Endometrial microvascular endothelial cells (primary cell): ENCODE results near the gene RPS27L. TPM values are rescaled to one million over a fixed set of nuclear protein-coding genes. Genes with fewer than 3 reads are reported as not detected.

Source experiments
- in situ Hi-C: cut with HindIII; loops from 2 replicates; pipeline ENCODE4 v1.10.0; 2017; ENCODE audit warnings: low sequenced_read_pairs, low pct_unique_long_range_greater_than_20kb; ENCODE audit errors: inconsistent ontology term
- total RNA-seq: library from RNA; depleted of rRNA; stranded (reverse); fragments of >200 nt; gene quantifications from one replicate; pipeline ENCODE4 v1.2.3, GENCODE V29; 2015; ENCODE audit errors: inconsistent ontology term

The RPS27L gene
- total RNA-seq: 184 TPM

DNA sequence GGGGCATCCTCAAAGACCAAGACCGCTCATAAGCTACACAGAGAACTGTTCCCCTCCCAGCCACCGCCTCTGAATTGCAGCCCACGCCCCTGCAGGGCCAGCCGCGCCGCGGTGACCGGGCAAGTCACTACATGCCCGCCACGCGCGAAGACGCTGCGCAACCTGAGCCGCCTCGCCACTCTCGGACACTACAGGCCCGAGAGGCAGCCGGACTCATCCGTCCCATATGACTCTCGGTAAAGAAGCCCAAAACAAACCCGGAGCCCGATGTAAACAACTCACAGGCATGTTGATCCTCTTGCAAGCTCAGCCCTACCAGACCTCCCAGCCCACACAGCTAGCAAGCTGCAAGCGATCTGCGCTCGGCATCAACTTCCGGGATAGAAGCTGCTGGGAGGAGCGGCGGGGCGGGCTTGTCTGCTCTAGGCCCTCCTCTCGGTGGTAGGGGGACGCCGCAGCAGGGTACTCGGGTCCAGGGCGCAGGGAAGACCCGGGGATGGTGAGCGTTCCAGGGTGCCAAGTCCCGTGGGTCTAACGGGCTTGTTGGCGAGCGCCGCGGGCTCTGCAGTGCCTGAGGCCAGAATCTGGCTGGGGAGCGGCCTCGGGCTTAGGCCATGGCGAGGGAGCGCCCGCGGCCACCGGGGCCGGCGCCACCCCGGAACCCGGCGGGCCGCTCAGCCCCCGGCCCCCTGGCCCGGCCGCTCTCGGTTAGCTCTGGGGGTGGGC lies at the start of gene RPS27L:
Gene RPS27L (minus strand): TSS at position 360 of the 726 bp plus-strand sequence. CDS start 72 bp downstream, at position 288.
- in situ Hi-C loops: no loop called here

DNA sequence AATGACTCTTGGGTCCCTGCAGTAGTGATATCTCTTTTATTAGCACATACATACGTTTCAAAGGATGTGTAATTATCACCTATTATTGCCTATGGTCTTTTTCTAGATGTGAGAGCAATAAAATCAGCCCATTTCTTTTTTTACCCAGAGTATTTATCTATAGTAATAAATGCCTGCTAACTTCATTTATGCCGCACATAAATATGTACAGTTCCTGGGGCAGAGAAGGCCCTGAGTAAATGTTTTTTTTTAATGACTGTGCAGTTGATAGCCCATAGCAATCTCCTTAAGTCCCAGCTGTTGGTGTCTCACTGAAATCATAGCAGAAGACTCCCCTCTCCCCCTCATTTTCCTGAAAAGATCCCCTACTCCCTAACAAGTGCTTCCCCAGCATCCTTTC lies 48.8 kb upstream of the RPS27L start:
- in situ Hi-C loops: no loop called here

DNA sequence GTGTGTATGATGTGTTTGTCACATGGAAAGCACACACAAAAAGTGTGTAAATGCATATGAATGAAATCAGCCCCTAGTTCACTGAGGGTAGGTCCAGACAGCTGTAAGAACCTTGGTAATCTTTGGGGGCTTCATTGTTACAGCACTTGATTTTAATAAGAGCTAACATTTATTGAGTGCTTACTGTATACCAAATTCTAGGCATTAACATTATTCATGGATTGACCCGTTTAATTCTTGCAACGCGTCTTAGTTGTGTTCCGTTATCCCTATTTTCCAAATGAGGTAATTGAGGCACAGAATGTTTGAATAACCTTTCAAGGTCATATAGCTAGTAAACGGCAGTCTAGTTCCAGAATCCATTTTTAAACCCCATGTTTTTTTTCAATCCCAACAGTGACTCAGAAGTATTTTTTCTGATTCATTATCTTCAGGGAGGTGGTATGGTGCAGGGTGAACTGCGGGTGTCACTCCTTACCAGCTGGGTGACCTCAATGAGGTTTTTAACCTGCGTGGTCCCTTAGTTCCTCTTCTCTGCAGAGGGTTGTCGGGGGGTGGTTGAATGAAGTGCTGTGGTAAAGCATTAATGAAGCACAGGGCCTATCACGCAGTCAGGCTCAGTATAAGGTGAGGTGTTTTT lies 46.3 kb upstream of the RPS27L start:
- in situ Hi-C loops: no loop called here

DNA sequence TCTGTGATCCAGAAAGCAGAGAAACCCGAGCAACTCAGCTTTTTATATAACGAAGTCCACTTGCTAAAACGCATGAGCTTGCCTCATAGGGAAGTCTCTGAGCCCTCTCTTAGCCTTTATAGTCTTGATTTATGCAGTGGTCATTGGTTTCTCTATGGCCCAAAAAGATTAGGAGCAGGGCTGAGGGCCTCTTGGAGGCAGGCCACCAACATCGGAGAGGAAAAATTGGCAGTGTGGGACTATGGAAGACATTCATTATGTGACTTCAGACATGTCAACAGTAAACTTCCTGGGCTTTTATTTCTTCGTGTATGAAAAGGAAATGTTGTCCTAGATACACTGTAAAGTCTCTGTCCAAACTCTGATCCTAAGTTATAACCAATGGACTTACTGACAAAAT lies 45.6 kb upstream of the RPS27L start:
- in situ Hi-C loops: no loop called here

DNA sequence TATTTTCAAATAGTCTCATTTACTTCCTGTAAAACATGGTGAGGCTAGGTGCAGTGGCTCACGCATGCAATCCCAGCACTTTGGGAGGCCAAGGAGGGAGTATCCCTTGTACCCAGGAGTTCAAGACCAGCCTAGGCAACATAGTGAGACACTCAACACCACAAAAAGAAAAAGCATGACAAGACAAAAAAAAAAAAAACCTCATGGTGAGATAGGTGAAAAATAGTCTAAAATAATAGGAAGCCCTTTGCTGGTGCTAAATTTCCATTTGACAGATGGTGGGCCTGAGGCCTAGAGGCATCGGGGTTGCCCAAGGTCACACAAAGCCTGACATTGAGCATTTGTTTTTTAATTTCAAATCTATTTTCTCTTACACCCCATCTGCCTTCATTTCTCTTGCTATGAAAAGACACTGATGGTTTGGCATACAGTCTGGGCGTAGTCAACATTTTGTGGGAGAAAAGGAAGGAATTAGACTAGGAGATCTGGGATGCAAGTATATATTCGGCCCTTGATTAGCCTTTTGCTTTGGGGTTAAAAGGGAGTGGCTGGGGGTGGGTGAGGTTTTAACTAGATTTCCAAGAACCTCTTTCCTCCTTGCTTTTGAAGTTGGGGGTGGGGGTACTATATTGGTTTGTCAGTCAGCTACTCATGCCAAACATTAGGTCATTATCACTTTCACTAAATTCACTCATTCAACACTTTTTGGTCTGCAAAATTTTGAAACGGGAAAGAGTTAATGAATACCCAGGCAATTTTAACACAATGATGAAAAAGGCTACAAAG lies 43.4 kb upstream of the RPS27L start:
- in situ Hi-C loops: no loop called here

DNA sequence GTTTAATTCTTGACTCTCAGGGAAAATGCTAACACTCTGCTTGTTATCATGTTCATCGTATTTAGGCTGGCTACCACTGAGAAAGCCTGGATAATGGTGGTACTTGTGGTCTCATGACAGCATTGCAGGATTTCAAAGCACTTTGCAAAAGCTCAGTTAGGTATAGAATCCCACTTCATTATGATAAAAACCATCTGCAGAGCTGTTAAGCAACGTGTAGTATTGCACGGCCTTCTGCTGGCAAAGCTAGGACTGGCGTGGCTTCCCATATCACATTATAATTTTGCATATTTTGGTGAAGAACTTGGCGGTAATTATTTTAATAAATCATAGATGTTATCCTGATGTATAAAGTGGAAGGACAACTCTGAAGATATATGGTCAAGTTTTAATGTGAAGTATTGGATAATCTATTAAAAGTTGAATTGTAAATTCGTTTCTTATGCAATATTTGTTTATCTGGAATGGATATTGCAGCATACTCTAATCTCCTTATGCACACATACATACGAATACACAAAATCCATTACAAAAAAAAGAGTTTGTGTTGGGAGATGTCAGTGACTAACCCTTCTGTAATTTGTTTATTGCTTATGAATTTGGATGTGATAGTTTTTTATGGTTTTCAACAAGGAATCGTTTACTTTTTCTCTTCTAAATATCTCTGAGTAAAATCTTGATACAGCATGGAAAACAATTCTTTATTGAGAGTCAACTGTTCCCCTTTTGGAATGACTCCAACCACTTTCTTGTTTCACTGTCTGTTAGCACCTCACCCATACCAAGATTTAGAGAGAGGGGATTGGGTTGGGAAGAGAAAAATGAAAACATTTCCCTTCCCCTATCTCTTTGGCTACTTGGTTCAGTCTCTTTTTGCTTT lies 41.3 kb upstream of the RPS27L start:
- in situ Hi-C loops: no loop called here

DNA sequence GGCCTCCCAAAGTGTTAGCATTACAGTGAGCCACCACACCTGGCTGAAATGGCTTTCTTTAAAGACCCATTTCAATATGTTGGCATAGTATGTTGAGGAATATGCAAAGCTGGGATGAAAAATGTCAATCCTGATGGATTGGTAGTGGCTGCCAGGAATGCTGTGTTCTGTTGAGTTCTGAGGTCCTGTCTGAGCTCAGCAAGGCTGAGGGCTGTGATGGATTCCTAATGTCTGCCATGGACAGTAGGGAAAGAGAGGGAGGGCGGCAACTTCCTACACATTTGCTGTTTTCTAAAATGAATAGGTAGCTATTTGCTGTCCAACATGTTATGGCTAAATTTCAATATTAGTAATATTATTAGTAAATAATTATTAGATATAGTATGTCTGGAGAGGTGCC lies 40.3 kb upstream of the RPS27L start:
- in situ Hi-C loops: no loop called here

DNA sequence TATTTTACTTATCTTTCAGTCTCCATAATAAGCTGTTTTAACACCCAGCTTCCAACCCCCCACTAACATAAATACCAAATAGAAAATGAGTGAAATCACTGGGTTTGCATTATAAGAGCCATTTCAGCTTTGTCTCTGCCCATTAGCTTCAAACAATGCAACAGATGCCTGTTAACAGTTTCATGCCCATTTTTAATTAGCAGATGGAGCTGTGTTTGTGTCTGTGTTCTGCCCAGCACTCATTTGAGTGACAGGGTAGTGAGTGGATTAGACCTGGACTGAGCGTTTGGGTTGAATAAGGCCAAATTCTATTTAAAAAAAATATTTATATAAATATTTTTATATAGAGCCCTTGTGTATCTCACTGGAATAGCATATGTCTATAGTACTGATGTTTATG lies 39.6 kb upstream of the RPS27L start:
- in situ Hi-C loops: no loop called here

DNA sequence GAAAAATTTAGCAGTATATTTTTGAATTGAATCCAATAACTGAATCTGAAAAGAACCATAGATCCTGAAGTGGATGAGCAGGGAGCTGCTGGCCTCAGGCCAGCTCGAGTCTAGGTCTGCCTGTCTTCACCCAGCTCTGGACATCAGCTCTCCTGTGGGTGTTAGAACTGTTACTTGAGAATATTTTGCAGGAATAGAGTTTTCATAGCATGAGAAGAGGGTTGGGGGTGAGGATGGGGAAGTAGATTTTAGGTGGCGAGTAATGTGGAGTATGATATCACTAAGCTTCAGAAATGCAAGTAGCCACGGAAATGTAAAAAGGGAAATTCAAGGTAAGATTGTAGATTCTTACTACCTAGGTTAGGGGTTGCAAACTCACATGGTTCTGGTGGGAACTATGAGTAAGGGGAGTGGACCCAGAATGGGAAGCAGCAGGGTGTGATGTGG lies 38.3 kb upstream of the RPS27L start:
- in situ Hi-C loops: no loop called here

DNA sequence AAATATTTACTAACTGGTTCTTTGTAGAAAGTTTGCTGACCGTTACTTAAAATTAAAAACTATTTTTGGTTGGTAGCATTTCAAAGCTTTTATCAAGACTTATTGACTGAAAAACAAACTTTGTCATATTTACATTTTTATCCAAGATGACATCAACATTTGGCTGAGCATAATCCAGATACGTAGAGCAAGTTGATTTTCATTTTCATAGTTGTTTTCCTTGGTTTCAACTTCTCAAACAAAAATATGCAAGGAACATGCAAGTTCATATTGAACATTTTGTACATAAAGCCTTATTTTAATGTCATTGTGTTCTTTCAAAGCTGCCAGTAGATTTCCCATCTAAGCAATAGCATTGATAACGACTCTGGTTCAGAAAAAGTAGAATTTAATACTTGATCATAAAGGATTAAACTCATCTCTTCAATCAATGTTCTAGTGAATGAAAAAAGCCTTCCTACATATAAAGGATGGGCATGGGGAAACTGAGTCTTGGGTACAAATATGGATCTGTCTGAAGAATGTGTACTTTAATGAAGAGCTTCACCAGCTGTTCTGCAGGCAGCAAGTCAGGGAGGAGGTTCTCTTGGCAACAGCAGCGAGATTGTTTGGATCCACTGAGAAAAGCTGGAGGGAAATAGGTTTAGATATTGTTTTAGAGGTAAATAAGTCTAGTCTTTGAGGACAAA lies 37.7 kb upstream of the RPS27L start:
- in situ Hi-C loops: no loop called here

DNA sequence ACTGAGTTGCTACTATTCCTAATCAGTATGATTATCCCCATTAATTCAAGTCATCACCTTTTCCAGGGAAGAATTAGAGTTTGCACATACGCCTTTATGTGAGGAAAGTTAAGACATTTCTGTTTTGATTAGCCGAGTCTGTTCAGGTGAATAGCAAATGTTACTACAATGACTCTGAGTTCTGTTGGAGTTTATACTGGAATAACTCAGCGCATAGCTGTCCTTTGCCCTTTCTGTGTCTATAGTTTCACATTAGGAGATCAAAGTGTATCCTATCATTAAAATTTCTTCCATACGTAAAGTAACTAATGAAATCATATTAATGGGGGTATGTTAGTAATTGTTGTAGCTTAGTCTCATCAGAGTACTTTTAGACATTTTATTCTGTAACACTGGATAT lies 37.0 kb upstream of the RPS27L start:
- in situ Hi-C loops: no loop called here

DNA sequence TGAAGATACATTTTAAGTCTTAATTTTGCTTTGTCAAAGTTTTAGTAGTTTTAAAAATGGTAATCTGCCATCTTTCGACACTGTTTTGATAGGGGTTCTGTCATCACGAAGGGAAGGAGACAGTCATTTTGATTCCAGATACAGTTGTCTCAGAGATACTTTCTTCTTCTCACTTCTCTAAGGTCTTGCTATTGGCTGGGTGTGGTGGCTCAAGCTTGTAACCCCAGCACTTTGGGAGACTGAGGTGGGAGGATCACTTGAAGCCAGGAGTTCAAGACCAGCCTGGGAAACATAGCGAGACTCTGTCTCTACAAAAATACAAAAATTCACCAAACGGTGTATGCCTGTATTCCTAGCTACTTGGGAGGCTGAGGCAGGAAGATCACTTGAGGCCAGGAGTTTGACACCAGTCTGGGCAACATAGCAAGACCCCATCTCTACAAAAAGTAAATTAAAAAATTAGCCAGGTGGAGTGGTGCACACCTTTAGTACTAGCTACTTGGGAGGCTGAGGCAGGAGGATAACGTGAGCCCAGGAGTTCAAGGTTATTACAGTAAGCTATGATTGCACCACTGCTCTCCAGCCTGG lies 35.4 kb upstream of the RPS27L start:
- in situ Hi-C loops: no loop called here

DNA sequence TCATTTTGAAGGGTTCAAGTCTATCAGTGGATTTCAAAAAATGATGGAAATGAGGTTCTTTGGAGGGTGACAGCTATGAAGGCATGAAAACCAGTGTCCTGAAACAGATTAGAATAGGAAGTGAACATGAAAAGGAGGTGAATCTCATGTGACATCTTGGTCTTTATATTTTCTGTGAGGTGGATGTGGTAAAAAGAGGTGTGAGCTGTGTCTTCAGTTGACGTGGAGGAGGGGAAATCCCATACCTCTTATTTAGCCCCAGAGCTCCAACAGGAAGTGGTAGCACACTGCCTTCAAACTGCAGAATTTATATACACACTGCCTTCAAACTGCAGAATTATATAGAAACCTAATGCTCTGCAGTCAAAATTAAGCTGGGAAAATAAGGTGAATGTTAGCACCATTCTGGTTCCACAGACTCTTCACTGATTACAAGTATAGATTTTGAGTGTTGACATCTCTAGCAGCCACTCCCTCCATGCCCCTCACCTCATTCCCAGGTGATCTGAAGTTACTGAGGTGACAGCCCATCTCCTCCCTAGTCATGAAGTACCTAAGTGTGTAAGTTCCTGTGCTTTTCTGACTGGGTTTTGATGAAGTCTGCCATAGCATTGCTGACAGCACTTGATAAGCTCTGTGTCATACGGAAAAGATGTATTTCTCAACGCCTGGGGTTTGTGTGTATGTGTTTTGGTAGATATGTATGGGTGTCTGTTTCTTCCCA lies 34.8 kb upstream of the RPS27L start:
- in situ Hi-C loops: no loop called here

DNA sequence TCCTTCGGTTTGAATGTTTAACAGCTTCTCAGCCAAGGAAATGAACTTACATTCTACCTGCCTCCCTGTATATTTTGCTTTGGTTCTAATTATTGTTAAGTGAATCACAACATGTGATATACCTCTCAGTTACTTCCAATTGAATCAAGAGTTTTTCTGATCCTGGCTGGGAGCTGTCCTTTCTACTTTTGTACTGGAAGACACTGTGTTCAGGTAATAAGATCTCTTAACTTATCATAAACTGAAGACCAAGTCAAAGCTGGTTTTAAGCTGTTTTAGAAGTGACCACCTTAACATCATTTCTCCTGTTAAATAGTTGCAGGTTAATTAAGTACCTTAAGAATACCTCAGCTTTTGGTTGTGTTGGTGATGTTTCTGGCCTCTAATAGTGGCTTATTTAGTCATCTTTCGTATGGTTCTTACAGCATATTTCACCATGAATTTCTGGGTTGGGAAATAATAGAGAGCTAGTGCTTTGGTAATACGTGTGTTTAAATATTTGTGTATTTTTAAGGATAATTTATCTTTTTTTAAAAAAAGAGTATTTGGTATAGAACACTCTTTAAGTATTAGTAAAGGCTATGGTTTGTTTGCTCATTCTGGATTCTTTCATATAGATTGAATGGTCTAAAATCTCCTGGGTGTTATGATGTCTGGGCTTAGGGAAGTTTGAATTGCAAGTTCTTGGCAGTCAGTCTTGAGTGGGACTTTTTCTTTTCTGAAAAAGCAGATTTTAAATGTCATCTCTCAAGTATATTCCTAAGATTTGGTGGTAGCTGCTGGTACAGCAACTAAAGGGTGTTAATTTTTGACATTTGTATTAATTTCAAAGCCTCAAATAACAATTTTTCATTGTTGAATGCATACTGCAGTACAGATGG lies 33.7 kb upstream of the RPS27L start:
- in situ Hi-C loops: no loop called here

DNA sequence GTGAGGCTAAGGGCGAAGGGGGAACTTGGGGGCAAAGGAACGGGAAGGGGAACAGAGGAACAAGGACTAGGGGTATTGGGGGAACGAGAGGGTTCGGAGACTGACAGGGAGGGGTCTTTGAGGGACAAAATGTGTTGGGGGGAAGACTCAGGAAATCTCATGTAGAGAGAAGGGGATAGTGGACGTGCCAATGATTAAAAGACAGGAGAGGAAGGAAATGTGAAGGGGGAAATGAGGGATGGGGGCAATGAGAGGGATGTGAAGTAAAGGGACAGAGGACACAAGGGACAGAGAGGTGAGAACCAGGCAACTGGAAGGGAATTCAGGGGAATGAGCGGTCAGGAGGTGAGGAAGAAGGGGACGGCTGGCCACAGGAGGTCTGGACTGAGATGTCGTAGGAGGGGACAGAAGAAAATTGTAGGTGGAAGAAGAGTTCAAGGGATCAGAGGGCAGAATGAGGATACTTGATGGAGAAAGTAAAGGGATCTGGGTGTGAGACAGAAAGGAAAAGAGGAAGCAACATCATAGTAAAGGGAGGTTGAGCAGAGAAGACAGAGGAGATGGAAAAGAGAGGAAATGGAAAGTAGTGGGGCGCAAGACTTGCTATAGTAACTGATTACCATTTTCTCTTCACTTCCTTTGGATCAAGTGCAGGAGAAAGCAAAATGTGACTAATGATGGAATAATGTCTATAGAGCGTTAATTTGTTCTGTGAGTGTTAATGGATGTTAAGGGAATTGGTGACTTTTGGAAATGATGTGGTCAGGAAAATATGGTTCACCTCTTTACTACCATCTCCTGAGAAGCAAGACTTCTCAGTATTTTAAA lies 32.9 kb upstream of the RPS27L start:
- in situ Hi-C loops: no loop called here
